ENCODE results near the gene AADACL4.
"Not testable (repeated sequence)": the region's sequence is repeated elsewhere in the genome, so short reads cannot be mapped to it uniquely, and the experiment has no call there.

AADACL4 gene

GRCh38 chr1:12708396-12709090 lies 64.7 kb downstream of the AADACL4 start:
- in situ Hi-C loops (cut with MboI; ENCODE audit: low sequenced_read_pairs): no loop called here

- in situ Hi-C loops (cut with MboI; ENCODE audit: low sequenced_read_pairs): no loop called here
Measured at GRCh38 chr1:12709091-12709491, 65.2 kb downstream of the AADACL4 start.

- in situ Hi-C loops (cut with MboI; ENCODE audit: low sequenced_read_pairs): no loop called here
Measured at GRCh38 chr1:12709696-12710095, 65.8 kb downstream of the AADACL4 start.

- in situ Hi-C loops (cut with MboI; ENCODE audit: low sequenced_read_pairs): no loop called here
Measured at GRCh38 chr1:12711536-12711935, 67.7 kb downstream of the AADACL4 start.

- in situ Hi-C loops (cut with MboI; ENCODE audit: low sequenced_read_pairs): no loop called here
Measured at GRCh38 chr1:12712076-12712475, 68.2 kb downstream of the AADACL4 start.

GRCh38 chr1:12712929-12713328 lies 69.0 kb downstream of the AADACL4 start:
- in situ Hi-C loops (cut with MboI; ENCODE audit: low sequenced_read_pairs): no loop called here

GRCh38 chr1:12713651-12714050 lies 69.8 kb downstream of the AADACL4 start:
- in situ Hi-C loops (cut with MboI; ENCODE audit: low sequenced_read_pairs): not testable (repeated sequence)

- in situ Hi-C loops (cut with MboI; ENCODE audit: low sequenced_read_pairs): no loop called here
Measured at GRCh38 chr1:12714710-12715475, 71.0 kb downstream of the AADACL4 start.

GRCh38 chr1:12715896-12716437 lies 72.1 kb downstream of the AADACL4 start, which contains the start of gene AADACL3:
AADACL3 (plus strand) TSS chr1:12716110; CDS start chr1:12716177, 67 bp downstream.
- in situ Hi-C loops (cut with MboI; ENCODE audit: low sequenced_read_pairs): no loop called here

Data from HL-60/S4 treated with phorbol 12-myristate 13-acetate at 8.2 ng/mL for 4 days and 3 days (cell line).